Activated naive CD8-positive, alpha-beta T cell treated with anti-CD3 and anti-CD28 coated beads, Interleukin-2, amount 50 U/mL, for 24 hours (primary cell): Measurements from ENCODE around the gene CELA2B.
"Not testable (repeated sequence)": the region's sequence is repeated elsewhere in the genome, so short reads cannot be mapped to it uniquely, and the experiment has no call there.

ENCODE experiments used
- ATAC-seq: fragments of 150-1000 bp; cut with Tn5 transposase; one replicate; pipeline ENCODE4 v1.10.0; 2021
- DNase-seq: peaks from one replicate; pipeline ENCODE4 v3.0.0; 2021
- H3K27ac Mint-ChIP-seq: one replicate; pipeline ENCODE4 v1.8.0; 2021; ENCODE audit warnings: mild to moderate bottlenecking, mixed read lengths
- H3K27me3 Mint-ChIP-seq: one replicate; pipeline ENCODE4 v1.8.0; 2021; ENCODE audit warnings: mixed read lengths
- H3K36me3 Mint-ChIP-seq: one replicate; pipeline ENCODE4 v1.8.0; 2021; ENCODE audit warnings: low read depth, mixed read lengths
- H3K4me1 Mint-ChIP-seq: one replicate; pipeline ENCODE4 v1.8.0; 2021; ENCODE audit warnings: mixed read lengths
- H3K4me3 Mint-ChIP-seq: one replicate; pipeline ENCODE4 v1.8.0; 2021; ENCODE audit warnings: mild to moderate bottlenecking, moderate library complexity, mixed read lengths
- H3K9me3 Mint-ChIP-seq: one replicate; pipeline ENCODE4 v1.8.0; 2021; ENCODE audit warnings: mixed read lengths

Gene CELA2B

GRCh38 chr1:15454256-15454655, 21.6 kb upstream of the CELA2B start:
- ATAC-seq (no peak), DNase-seq (no peak)
- Mint-ChIP-seq H3K36me3 (no peaks in the 10 kb centered on the region), H3K27ac (no peak overlapping the region), H3K4me1 (no peaks in the 10 kb centered on the region), H3K27me3 (peaks cover 2% of the 10 kb centered on the region), H3K4me3 (no peak overlapping the region), H3K9me3 (no peaks in the 10 kb centered on the region)

- no peaks in the 10 kb centered on the region for H3K9me3 Mint-ChIP-seq
- no peaks in the 10 kb centered on the region for H3K4me1 Mint-ChIP-seq
- H3K27ac Mint-ChIP-seq, result no peak overlapping the region
- no peak for DNase-seq
- ATAC-seq, result no peak
- no peaks in the 10 kb centered on the region for H3K36me3 Mint-ChIP-seq
- peaks cover 2% of the 10 kb centered on the region for H3K27me3 Mint-ChIP-seq
- no peak overlapping the region for H3K4me3 Mint-ChIP-seq
Measured at GRCh38 chr1:15455522-15455921, 20.4 kb upstream of the CELA2B start.

GRCh38 chr1:15456313-15456954, 19.5 kb upstream of the CELA2B start, which contains the start of gene CELA2A:
TSS of gene CELA2A (plus strand) at chr1:15456732. CDS start at chr1:15456754, 22 bp downstream.
- DNase-seq, result no peak
- Mint-ChIP-seq H3K36me3 (no peaks in the 10 kb centered on the region), H3K27me3 (peaks cover 2% of the 10 kb centered on the region), H3K4me1 (no peaks in the 10 kb centered on the region), H3K9me3 (no peaks in the 10 kb centered on the region), H3K4me3 (no peak within 1 kb of the TSS), H3K27ac (no peak within 1 kb of the TSS)
- no peak for ATAC-seq

GRCh38 chr1:15457585-15457984, 18.3 kb upstream of the CELA2B start:
- no peak overlapping the region for H3K27ac Mint-ChIP-seq
- no peaks in the 10 kb centered on the region for H3K9me3 Mint-ChIP-seq
- no peak overlapping the region for H3K4me3 Mint-ChIP-seq
- DNase-seq (no peak), ATAC-seq (no peak)
- H3K36me3 Mint-ChIP-seq, result no peaks in the 10 kb centered on the region
- H3K4me1 Mint-ChIP-seq, result no peaks in the 10 kb centered on the region
- H3K27me3 Mint-ChIP-seq, result peaks cover 2% of the 10 kb centered on the region

GRCh38 chr1:15458388-15458787, 17.5 kb upstream of the CELA2B start:
- H3K4me3 Mint-ChIP-seq, ATAC-seq, H3K36me3 Mint-ChIP-seq, H3K27ac Mint-ChIP-seq, DNase-seq, H3K4me1 Mint-ChIP-seq, H3K27me3 Mint-ChIP-seq, H3K9me3 Mint-ChIP-seq: not testable (repeated sequence)

- Mint-ChIP-seq H3K9me3 (no peaks in the 10 kb centered on the region), H3K4me3 (no peak overlapping the region), H3K36me3 (no peaks in the 10 kb centered on the region), H3K4me1 (no peaks in the 10 kb centered on the region), H3K27ac (no peak overlapping the region), H3K27me3 (peaks cover 2% of the 10 kb centered on the region)
- ATAC-seq, result no peak
- DNase-seq, result no peak
Measured at GRCh38 chr1:15459771-15460707, 15.9 kb upstream of the CELA2B start.

- no peak for DNase-seq
- no peak for ATAC-seq
- Mint-ChIP-seq H3K27me3 (peaks cover 2% of the 10 kb centered on the region), H3K9me3 (no peaks in the 10 kb centered on the region), H3K36me3 (no peaks in the 10 kb centered on the region), H3K4me3 (no peak overlapping the region), H3K27ac (no peak overlapping the region), H3K4me1 (no peaks in the 10 kb centered on the region)
Measured at GRCh38 chr1:15460708-15461095, 15.2 kb upstream of the CELA2B start.

GRCh38 chr1:15463064-15463800, 12.7 kb upstream of the CELA2B start:
- not testable (repeated sequence) for H3K36me3 Mint-ChIP-seq, DNase-seq, H3K27me3 Mint-ChIP-seq, H3K4me3 Mint-ChIP-seq, H3K27ac Mint-ChIP-seq, H3K4me1 Mint-ChIP-seq, ATAC-seq, H3K9me3 Mint-ChIP-seq

GRCh38 chr1:15463926-15464322, 12.0 kb upstream of the CELA2B start:
- H3K27me3 Mint-ChIP-seq, ATAC-seq, H3K36me3 Mint-ChIP-seq, H3K4me3 Mint-ChIP-seq, DNase-seq, H3K4me1 Mint-ChIP-seq, H3K27ac Mint-ChIP-seq, H3K9me3 Mint-ChIP-seq: not testable (repeated sequence)

- DNase-seq (no peak), ATAC-seq (no peak)
- Mint-ChIP-seq H3K4me1 (no peaks in the 10 kb centered on the region), H3K9me3 (no peaks in the 10 kb centered on the region), H3K27me3 (no peaks in the 10 kb centered on the region), H3K4me3 (no peak overlapping the region), H3K27ac (no peak overlapping the region), H3K36me3 (no peaks in the 10 kb centered on the region)
Measured at GRCh38 chr1:15465674-15466073, 10.2 kb upstream of the CELA2B start.

GRCh38 chr1:15466955-15467625, 8.8 kb upstream of the CELA2B start:
- H3K27ac Mint-ChIP-seq, H3K4me1 Mint-ChIP-seq, H3K9me3 Mint-ChIP-seq, ATAC-seq, H3K27me3 Mint-ChIP-seq, DNase-seq, H3K36me3 Mint-ChIP-seq, H3K4me3 Mint-ChIP-seq: not testable (repeated sequence)

GRCh38 chr1:15468145-15468544, 7.8 kb upstream of the CELA2B start:
- no peak for ATAC-seq
- no peaks in the 10 kb centered on the region for H3K36me3 Mint-ChIP-seq

GRCh38 chr1:15469361-15469760, 6.5 kb upstream of the CELA2B start:
- DNase-seq (no peak), ATAC-seq (no peak)
- Mint-ChIP-seq H3K27me3 (no peaks in the 10 kb centered on the region), H3K4me1 (no peaks in the 10 kb centered on the region), H3K27ac (no peak overlapping the region), H3K9me3 (no peaks in the 10 kb centered on the region), H3K4me3 (no peak overlapping the region), H3K36me3 (no peaks in the 10 kb centered on the region)

More at GRCh38 chr1:15468145-15468544, 7.8 kb upstream of the CELA2B start:
- H3K9me3 Mint-ChIP-seq, result no peaks in the 10 kb centered on the region
- no peak for DNase-seq
- no peaks in the 10 kb centered on the region for H3K4me1 Mint-ChIP-seq
- H3K4me3 Mint-ChIP-seq, result no peak overlapping the region
- no peak overlapping the region for H3K27ac Mint-ChIP-seq
- H3K27me3 Mint-ChIP-seq, result no peaks in the 10 kb centered on the region

- not testable (repeated sequence) for H3K27ac Mint-ChIP-seq, ATAC-seq, H3K9me3 Mint-ChIP-seq, H3K27me3 Mint-ChIP-seq, H3K4me1 Mint-ChIP-seq, DNase-seq, H3K4me3 Mint-ChIP-seq, H3K36me3 Mint-ChIP-seq
Measured at GRCh38 chr1:15469821-15470448, 6.0 kb upstream of the CELA2B start.
